Measurements from ENCODE around the gene BACH1. TPM values are rescaled to one million over a fixed set of nuclear protein-coding genes. Genes with fewer than 3 reads are reported as not detected.

BACH1 gene
- total RNA-seq, 1 experiment from 2014 or later: 65.2 TPM

- 0 out of 2 replicates have a peak, but pooled peaks cover 2% of the 10 kb centered on the region for H3K36me3 ChIP-seq (ENCODE audit: control insufficient read depth, insufficient read depth, low read length)
- H3K9me3 ChIP-seq: peaks cover 3% of the 10 kb centered on the region; the same call in 1 of the 2 replicates
- TF ChIP-seq, protein P1, sequence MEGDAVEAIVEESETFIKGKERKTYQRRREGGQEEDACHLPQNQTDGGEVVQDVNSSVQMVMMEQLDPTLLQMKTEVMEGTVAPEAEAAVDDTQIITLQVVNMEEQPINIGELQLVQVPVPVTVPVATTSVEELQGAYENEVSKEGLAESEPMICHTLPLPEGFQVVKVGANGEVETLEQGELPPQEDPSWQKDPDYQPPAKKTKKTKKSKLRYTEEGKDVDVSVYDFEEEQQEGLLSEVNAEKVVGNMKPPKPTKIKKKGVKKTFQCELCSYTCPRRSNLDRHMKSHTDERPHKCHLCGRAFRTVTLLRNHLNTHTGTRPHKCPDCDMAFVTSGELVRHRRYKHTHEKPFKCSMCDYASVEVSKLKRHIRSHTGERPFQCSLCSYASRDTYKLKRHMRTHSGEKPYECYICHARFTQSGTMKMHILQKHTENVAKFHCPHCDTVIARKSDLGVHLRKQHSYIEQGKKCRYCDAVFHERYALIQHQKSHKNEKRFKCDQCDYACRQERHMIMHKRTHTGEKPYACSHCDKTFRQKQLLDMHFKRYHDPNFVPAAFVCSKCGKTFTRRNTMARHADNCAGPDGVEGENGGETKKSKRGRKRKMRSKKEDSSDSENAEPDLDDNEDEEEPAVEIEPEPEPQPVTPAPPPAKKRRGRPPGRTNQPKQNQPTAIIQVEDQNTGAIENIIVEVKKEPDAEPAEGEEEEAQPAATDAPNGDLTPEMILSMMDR (IDR thresholded peaks at IDR 0.05; ENCODE audit: insufficient read depth in 1 of 2, low read depth in 1 of 2, low read length in 1 of 2, severe bottlenecking in 1 of 2, unreplicated experiment in 1 of 2): no peak
- Mint-ChIP-seq H3K36me3 (ENCODE audit: insufficient read depth, unreplicated experiment) (peaks cover 13% of the 10 kb centered on the region), H3K9me3 (ENCODE audit: unreplicated experiment) (no peaks in the 10 kb centered on the region), H3K4me1 (ENCODE audit: low read depth, unreplicated experiment) (peaks cover 11% of the 10 kb centered on the region), H3K27ac (ENCODE audit: unreplicated experiment) (peak overlapping the region; percentile 98), H3K4me3 (ENCODE audit: unreplicated experiment) (peak overlapping the region; percentile 98), H3K27me3 (ENCODE audit: insufficient read depth, unreplicated experiment) (no peaks in the 10 kb centered on the region)
- ChIA-PET POLR2A (interaction anchor here (0.7 to 3.4 kb wide), 3 partner anchors 105 to 297 kb away, joined by 3 to 17 read pairs (median 4); no protein-coding TSS in a partner anchor), CTCF (interaction anchor here (1.1 to 2.0 kb wide), 6 partner anchors 31 to 118 kb away, joined by 4 to 8 read pairs (median 6); no protein-coding TSS in a partner anchor)
- BruUV-seq (replicated peaks): TSS peak; percentile 45
- H3K4me1 ChIP-seq: peaks cover 28% of the 10 kb centered on the region
- intact Hi-C loops (cut with micrococcal nuclease; ENCODE audit: unreplicated experiment): loop anchor here (5.0 kb wide), 2 partner anchors 42 to 222 kb away; no protein-coding TSS in a partner anchor
- no peaks in the 10 kb centered on the region for H3K27me3 ChIP-seq (replicated peaks; ENCODE audit: control insufficient read depth, insufficient read depth, low read length)
- DNase-seq: peak; percentile 69 to 77
- peak overlapping the region; percentile 88 for H3K4me3 ChIP-seq (ENCODE audit: low read depth, low read length)
These were observed 559 bp downstream of the BACH1 start for GRCh38 chr21:29299046-29299915.

- BruUV-seq (replicated peaks): no TSS peak
These were observed 1.4 kb downstream of the BACH1 start for GRCh38 chr21:29299916-29300806.

More at GRCh38 chr21:29299916-29300806, 1.4 kb downstream of the BACH1 start:
- Histone ChIP-seq H3K4me1 (peaks cover 28% of the 10 kb centered on the region), H3K27me3 (replicated peaks; ENCODE audit: control insufficient read depth, insufficient read depth, low read length) (no peaks in the 10 kb centered on the region), H3K36me3 (ENCODE audit: control insufficient read depth, insufficient read depth, low read length) (0 out of 2 replicates have a peak, but pooled peaks cover 2% of the 10 kb centered on the region), H3K4me3 (ENCODE audit: low read depth, low read length) (peak overlapping the region; percentile 88), H3K9me3 (peaks cover 3% of the 10 kb centered on the region; the same call in 1 of the 2 replicates)
- H3K4me3 Mint-ChIP-seq (ENCODE audit: unreplicated experiment): peak overlapping the region; percentile 98
- TF ChIP-seq, protein P1 (IDR thresholded peaks at IDR 0.05; ENCODE audit: insufficient read depth in 1 of 2, low read depth in 1 of 2, low read length in 1 of 2, severe bottlenecking in 1 of 2, unreplicated experiment in 1 of 2): no peak
- peak; percentile 44 to 64 for DNase-seq
- H3K27me3 Mint-ChIP-seq (ENCODE audit: insufficient read depth, unreplicated experiment): no peaks in the 10 kb centered on the region
- H3K9me3 Mint-ChIP-seq (ENCODE audit: unreplicated experiment): no peaks in the 10 kb centered on the region
- POLR2A ChIA-PET: interaction anchor here (0.6 to 3.4 kb wide), 4 partner anchors 91 to 224 kb away, joined by 3 to 17 read pairs (median 6); no protein-coding TSS in a partner anchor
- peaks cover 13% of the 10 kb centered on the region for H3K36me3 Mint-ChIP-seq (ENCODE audit: insufficient read depth, unreplicated experiment)
- CTCF ChIA-PET: interaction anchor here (1.0 to 1.6 kb wide), 2 partner anchors 9 to 48 kb away, joined by 3 to 7 read pairs; no protein-coding TSS in a partner anchor
- intact Hi-C loops (cut with micrococcal nuclease; ENCODE audit: unreplicated experiment): loop anchor here (1.0 to 5.0 kb wide), 4 partner anchors 43 to 223 kb away; no protein-coding TSS in a partner anchor
- peak overlapping the region; percentile 98 for H3K27ac Mint-ChIP-seq (ENCODE audit: unreplicated experiment)
- H3K4me1 Mint-ChIP-seq (ENCODE audit: low read depth, unreplicated experiment): peaks cover 11% of the 10 kb centered on the region
